Bone marrow (tissue), 2 donors: Measurements from ENCODE around the gene LZTR1.
"Not testable (repeated sequence)": the region's sequence is repeated elsewhere in the genome, so short reads cannot be mapped to it uniquely, and the experiment has no call there.

ENCODE experiments used
- DNase-seq, 2 donors: peaks; one replicate each; lab custom pipeline; 2025; lab: John Stamatoyannopoulos, UW

The LZTR1 gene

DNA sequence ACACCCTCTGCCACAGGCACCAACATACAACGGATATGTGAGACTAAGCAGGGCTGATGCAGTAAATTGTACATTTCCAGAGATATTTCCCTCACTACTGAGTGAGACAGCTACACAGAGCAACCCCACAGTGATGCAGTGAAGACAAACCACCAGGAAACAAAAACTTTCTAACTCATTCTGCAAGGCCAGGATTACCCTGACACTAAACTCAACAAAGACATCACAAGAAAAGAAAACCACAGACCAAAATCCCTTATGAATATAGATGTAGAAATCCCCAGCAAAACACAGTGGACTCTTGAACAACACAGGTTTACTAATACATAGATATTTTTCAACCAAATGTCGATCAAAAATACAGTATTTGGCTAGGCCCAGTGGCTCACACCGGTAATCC is 51.8 kb downstream of the LZTR1 start:
- no peak for DNase-seq

DNA sequence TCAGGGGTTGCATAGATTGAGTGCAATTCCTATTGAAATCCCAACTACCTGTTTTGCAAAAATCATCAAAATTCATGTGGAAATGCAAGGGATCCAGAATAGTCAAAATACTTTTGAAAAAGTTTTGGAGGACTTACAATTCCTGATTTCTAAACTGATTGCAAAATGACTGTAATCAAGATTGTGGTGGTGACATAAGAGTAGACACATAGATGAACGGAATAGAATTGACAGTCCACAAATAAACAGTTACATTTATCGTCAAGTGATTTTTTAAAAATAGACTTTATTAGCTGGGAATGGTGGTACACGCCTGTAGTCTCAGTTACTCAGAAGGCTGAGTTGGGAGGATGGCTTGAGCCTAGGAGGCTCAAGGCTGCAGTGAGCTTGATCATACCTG is 52.9 kb downstream of the LZTR1 start:
- DNase-seq, result no peak

DNA sequence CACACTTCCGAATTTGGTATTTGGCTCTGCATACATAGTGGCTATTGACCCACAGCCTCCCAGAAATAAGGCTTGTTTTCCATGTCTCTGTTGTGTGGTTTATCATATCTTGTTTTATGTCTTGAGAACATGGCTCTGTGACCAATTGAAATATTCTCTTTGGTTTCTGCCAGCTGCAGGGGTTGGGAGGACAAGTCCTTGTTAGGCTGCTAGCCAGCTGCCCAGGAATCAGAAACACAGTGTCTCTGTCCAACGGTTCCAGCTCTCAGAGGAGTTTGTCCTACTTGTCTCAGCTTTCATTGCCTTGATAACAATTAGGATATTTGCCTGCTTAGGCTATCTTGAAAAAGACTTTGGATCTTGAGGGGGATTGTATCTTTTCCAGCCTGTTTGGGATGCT is 56.3 kb downstream of the LZTR1 start:
- DNase-seq, result no peak

DNA sequence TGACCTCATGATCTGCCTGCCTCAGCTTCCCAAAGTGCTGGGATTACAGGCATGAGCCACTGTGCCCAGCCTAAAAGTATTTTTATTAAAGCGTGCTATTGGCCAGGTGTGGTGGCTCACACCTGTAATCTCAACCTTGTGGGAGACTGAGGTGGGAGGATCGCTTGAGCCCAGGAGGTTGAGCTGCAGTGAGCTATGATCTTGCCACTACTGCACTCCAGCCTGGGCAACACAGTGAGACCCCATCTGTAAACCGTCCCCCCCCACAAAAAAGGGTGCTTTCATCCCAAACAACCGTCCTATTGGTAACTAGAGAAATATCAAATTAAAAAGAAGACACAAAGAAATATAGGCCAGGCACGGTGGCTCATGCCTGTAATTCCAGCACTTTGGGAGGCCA is 57.1 kb downstream of the LZTR1 start:
- DNase-seq, result not testable (repeated sequence)

DNA sequence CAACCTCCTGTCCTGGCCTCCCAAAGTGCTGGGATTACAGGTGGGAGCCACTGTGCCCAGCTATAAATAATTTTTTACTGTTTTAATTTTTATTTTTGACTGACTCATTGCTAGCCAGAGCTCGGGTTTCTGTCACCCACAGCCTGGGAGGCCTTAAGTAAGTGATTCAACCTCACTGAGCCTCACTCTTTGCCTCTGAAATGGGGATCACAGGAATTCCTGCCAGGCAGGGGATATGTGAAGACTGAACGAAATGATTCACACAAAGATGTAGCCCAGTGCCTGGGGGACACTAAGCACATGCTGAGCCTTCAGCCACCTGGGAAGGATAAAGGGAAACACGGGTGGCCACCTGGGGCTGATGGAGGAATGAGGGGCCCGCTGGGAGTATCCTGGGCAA is 59.8 kb downstream of the LZTR1 start:
- no peak for DNase-seq

DNA sequence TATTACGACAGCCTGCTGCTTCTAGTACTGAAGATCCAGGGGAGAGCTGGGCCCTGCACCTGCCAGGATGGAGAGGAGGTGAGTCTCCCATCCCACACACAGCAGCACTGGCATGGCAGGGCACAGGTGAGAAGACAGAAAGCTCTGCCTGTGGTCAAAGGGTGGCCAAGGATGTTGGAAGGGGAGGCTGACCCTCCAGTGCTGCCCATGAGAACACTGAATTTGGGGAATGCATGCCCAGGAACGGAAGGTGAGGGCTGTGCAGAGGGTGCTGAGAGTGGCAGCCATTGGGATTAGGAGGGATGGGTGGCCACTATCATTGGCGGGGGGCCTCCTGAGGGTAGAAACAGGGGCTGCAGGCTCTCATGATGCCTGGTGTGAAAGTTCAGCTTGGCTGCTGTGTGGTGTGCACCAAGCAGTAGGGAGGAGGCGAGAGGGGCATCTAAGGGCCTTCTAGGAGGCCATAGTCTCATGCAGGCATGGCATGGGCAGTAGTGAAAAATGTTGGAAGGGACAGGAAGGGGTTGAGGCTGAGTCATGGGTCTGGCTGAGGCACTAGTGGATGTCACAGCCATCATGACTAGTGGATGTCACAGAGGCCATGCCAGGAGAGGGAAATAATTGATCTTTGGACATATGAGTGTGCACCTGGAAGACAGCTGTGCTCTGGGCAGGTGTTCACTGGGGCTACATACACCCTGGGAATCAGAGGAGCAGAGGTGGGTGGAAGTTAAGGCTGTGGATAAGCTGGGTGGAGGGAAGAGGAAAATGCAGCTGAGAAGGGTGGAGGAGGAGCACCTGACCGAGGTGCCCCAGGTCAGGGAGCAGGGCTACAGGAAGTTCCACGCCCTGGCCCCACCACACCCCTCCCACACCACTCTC is 61.1 kb downstream of the LZTR1 start:
- no peak for DNase-seq

DNA sequence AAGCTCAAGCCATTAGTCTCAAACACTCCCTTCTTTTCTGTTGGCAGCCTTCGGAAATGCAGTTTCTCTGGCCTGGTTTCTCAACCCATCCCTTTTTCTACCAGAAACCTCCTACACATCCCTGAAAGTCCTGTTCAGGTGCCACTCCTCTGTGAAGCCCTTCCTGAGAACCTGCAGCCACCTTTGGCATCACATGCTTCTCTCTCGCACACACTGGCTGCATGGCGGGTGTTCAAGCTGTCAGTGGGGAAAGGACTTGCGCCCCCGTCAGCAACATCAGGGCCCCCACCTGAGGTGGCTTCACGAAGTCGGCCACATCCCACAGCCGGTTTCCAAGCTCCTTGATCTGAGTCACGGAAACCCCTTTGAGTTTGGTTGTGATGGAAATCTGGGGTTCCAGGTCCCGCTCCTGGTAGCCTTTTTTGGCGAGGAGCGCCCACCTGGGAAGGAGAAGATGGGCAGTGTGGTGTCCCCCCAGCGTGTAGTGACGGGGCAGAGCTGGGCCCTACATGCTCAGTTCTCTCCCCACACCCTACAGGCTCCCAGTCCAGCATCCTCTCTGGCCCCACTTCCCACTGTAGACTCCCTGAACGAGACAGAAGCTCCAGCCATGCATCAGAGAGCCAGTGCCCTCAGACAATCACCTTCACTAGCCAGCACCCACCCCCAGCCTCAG is 61.9 kb downstream of the LZTR1 start:
- DNase-seq, result no peak

DNA sequence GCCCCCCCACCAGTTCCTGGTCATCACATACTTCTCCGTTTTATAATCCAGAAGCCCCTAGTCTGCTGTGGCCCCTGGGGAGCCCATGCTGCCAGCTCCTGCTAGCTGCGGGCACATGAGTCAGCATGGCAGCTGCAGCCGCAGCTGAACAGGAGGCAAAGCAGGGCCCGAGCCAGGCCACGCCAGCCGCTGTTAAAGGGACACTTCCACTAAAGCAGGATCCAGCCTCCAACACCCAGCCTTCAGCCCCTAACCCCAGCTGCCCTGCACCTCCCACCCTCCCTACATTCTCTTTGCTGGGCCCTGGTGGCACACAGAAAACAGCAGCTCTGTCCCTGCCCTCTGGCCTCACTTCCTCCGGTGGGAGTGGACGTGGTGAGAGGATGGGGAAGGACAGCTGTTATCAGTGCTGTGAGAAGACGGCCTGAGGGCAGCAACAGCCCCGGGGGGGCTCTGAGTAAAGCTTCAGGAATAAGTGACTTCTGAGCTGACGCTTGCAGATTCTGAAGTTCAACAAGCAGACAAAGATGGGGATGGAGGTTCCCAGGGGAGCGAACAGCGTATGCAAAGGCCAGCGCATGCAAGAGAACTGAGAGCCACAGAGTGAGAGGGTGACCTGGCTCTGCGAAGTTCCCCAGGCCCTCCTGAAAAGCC is 63.0 kb downstream of the LZTR1 start:
- DNase-seq, result no peak

DNA sequence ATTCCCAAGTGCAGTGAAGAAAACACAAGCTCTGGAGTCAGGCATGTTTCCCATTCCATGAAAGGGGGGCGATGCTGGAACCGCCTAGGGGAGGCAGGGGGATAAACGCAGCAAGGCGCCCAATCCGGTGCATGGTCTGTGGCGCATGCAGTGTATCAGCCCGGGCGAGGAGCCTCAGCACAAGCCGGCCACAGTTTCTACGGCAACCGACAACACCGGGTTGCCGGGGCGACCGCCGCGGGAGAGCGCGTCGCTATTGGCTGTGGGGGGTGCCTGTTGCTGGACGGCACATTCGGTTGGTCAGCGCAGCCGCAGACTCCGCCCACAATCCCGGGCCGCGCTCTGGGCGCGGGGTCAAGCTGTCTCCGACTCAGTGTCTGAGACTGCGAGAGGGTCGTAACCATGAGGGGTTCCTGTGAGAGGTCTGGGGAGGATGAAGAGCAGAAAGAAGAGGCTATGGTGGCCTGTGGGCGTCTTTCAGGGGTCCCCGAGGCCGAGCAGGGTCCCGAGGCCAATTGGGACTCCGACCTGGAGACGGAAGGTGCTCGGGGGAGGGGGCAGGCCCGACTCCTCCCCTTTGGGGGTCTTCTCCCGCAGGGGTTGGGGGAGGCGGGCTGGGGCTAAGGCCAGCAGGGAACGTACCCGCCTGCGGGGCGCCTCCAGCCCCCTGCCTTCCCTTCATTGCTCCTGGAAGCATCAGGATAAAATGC is 63.6 kb downstream of the LZTR1 start, which contains the start of gene LRRC74B:
Gene LRRC74B (plus strand): TSS at position 362 of the 710 bp plus-strand sequence. CDS start 41 bp downstream, at position 403.
- DNase-seq, result peak in 1 of 2 donors; percentile 11

DNA sequence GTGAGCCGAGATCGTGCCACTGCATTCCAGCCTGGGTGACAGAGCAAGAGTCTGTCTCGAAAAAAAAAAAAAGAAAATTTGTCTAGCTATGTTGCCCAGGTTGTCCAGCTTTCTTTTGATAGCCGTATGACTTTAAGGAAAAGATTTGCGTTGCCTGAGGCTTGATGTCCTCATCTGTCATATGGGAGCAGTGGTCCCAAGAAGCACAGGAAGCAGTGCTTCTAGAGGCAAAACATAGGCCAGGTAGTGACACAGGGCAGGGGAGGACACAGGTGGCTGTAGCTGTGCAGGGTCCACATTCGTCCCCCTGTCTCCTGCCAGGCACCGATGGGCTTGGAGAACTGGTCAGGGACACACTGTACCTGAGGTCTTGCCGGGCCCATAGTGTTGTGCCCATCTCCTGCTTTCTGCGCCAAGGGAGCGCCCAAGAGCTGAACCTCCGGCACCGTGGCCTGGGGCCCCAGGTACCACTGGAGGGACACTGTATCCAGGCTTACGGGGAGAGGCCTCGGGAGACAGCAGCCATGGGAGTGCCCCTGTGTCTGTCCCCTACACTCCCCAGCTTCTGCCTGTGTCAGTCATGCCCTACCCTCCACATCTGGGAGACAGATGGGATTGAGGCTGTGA is 65.1 kb downstream of the LZTR1 start:
- no peak for DNase-seq

DNA sequence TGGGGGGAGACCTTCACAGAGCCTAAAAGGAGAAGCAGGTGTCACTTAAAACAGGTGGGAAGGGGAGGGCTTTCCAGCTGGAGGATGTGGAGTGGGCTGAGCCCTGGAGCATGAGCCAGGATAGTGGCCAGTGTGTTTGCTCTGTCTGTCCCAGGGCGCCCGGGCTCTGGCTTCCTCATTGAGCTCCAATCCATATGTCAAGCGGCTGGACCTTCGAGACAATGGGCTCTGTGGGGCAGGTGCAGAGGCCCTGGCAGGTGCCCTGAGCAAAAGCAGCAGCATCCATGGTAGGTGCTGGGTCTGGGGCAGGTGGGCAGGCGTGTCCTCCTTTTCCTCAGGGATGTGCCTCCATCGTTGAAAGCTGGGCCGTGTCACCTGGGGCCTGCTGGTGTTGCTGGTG is 65.6 kb downstream of the LZTR1 start:
- no peak for DNase-seq

DNA sequence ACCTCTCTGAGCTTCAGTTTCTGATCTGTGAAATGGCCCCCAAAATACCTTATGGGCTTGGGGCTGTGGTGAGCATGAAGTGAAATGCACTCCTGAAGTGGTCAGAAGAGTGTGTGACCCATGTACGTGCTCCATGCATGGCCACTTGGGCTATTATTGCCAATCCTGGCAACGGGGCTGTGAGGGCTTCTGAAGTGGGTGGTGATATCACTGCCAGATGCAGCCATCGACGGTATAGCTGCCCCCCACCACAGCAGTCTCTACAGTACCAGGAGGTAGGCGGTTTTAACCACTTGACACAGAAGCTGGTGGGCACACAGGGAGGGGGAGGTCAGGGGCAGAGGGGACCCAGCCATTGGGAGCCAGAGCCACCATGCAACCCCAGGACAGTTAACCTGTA is 66.4 kb downstream of the LZTR1 start:
- DNase-seq, result not testable (repeated sequence)
